HG02571 (cell line): ENCODE data around the gene TSPAN18.

Experiments used
- ATAC-seq: cut with Tn5 transposase; IDR thresholded peaks from one replicate; pipeline ENCODE4 v1.9.1; 2021; ENCODE audit warnings: mild to moderate bottlenecking, moderate library complexity; ENCODE audit not compliant: unreplicated experiment

The TSPAN18 gene

GRCh38 chr11:44817207-44817949 is 90.6 kb downstream of the TSPAN18 start:
- ATAC-seq, result no peak

GRCh38 chr11:44818110-44818509 is 91.3 kb downstream of the TSPAN18 start:
- ATAC-seq, result no peak

GRCh38 chr11:44819346-44819745 is 92.6 kb downstream of the TSPAN18 start:
- ATAC-seq, result no peak

- ATAC-seq, result no peak
Observed at GRCh38 chr11:44822369-44822768, 95.6 kb downstream of the TSPAN18 start.

- no peak for ATAC-seq
Observed at GRCh38 chr11:44823006-44823405, 96.2 kb downstream of the TSPAN18 start.

- no peak for ATAC-seq
Observed at GRCh38 chr11:44823868-44824267, 97.1 kb downstream of the TSPAN18 start.

- ATAC-seq, result no peak
Observed at GRCh38 chr11:44824300-44824704, 97.5 kb downstream of the TSPAN18 start.

GRCh38 chr11:44825058-44825785 is 98.5 kb downstream of the TSPAN18 start:
- ATAC-seq, result no peak

GRCh38 chr11:44826922-44827643 is 100.3 kb downstream of the TSPAN18 start:
- no peak for ATAC-seq

GRCh38 chr11:44828296-44828695 is 101.5 kb downstream of the TSPAN18 start:
- ATAC-seq, result no peak

- ATAC-seq, result no peak
Observed at GRCh38 chr11:44829838-44830237, 103.1 kb downstream of the TSPAN18 start.

- ATAC-seq, result no peak
Observed at GRCh38 chr11:44831605-44832394, 105.0 kb downstream of the TSPAN18 start.

- no peak for ATAC-seq
Observed at GRCh38 chr11:44832452-44832851, 105.7 kb downstream of the TSPAN18 start.

- no peak for ATAC-seq
Observed at GRCh38 chr11:44833221-44833876, 106.6 kb downstream of the TSPAN18 start.

GRCh38 chr11:44833877-44834452 is 107.2 kb downstream of the TSPAN18 start:
- ATAC-seq, result no peak

- ATAC-seq, result no peak
Observed at GRCh38 chr11:44834846-44835245, 108.1 kb downstream of the TSPAN18 start.

- no peak for ATAC-seq
Observed at GRCh38 chr11:44835296-44835695, 108.5 kb downstream of the TSPAN18 start.

GRCh38 chr11:44835938-44836337 is 109.2 kb downstream of the TSPAN18 start:
- no peak for ATAC-seq

- ATAC-seq, result no peak
Observed at GRCh38 chr11:44837661-44838060, 110.9 kb downstream of the TSPAN18 start.

- ATAC-seq, result no peak
Observed at GRCh38 chr11:44839458-44840084, 112.8 kb downstream of the TSPAN18 start.
